ENCODE data around the gene FGF4. TPM values are rescaled to one million over a fixed set of nuclear protein-coding genes. Genes with fewer than 3 reads are reported as not detected.

FGF4 gene
- total RNA-seq, 2 donors from 2014 or later, result not detected

DNA sequence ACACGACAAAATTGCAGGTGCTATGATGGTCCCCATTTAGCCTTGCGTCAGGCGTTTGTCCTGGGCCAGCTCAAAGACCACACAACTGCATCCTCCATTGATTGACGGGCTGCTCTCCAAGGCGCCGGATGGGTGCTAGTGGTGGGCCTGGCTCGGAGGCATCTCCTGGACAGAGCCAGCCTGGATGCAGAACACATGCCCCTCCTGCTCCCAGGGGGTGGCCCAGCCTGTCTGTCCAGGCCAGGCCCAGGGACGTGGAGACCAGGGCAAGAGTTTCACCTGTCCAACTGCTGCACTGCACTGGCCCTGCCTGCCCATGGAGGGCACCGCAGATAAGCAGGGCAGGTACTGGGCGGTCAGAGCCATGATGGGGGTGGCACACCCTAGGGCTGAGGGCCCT is 47.9 kb downstream of the FGF4 start:
- TF ChIP-seq, protein P1, sequence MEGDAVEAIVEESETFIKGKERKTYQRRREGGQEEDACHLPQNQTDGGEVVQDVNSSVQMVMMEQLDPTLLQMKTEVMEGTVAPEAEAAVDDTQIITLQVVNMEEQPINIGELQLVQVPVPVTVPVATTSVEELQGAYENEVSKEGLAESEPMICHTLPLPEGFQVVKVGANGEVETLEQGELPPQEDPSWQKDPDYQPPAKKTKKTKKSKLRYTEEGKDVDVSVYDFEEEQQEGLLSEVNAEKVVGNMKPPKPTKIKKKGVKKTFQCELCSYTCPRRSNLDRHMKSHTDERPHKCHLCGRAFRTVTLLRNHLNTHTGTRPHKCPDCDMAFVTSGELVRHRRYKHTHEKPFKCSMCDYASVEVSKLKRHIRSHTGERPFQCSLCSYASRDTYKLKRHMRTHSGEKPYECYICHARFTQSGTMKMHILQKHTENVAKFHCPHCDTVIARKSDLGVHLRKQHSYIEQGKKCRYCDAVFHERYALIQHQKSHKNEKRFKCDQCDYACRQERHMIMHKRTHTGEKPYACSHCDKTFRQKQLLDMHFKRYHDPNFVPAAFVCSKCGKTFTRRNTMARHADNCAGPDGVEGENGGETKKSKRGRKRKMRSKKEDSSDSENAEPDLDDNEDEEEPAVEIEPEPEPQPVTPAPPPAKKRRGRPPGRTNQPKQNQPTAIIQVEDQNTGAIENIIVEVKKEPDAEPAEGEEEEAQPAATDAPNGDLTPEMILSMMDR (IDR thresholded peaks at IDR 0.05), result no peak
- ATAC-seq (ENCODE audit: insufficient number of reproducible peaks, low FRiP score, low read depth) (no peak), DNase-seq (ENCODE audit: low spot score) (no peak)
- Histone ChIP-seq H3K27ac (no peak overlapping the region), H3K4me1 (ENCODE audit: control insufficient read depth in 1 of 2, low read depth in 2 of 2) (no peaks in the 10 kb centered on the region), H3K9me3 (no peaks in the 10 kb centered on the region), H3K36me3 (no peaks in the 10 kb centered on the region), H3K4me3 (no peak overlapping the region), H3K27me3 (replicated peaks; ENCODE audit: insufficient read depth) (no peaks in the 10 kb centered on the region)

GRCh38 chr11:69726481-69726880 is 48.7 kb downstream of the FGF4 start:
- H3K4me3 ChIP-seq, result no peak overlapping the region
- H3K27ac ChIP-seq, result no peak overlapping the region
- DNase-seq (ENCODE audit: low spot score) (no peak), ATAC-seq (ENCODE audit: insufficient number of reproducible peaks, low FRiP score, low read depth) (no peak)
- H3K36me3 ChIP-seq, result no peaks in the 10 kb centered on the region
- no peaks in the 10 kb centered on the region for H3K9me3 ChIP-seq
- TF ChIP-seq, protein P1 (IDR thresholded peaks at IDR 0.05), result no peak
- H3K27me3 ChIP-seq (replicated peaks; ENCODE audit: insufficient read depth), result no peaks in the 10 kb centered on the region
- H3K4me1 ChIP-seq (ENCODE audit: control insufficient read depth in 1 of 2, low read depth in 2 of 2), result no peaks in the 10 kb centered on the region

DNA sequence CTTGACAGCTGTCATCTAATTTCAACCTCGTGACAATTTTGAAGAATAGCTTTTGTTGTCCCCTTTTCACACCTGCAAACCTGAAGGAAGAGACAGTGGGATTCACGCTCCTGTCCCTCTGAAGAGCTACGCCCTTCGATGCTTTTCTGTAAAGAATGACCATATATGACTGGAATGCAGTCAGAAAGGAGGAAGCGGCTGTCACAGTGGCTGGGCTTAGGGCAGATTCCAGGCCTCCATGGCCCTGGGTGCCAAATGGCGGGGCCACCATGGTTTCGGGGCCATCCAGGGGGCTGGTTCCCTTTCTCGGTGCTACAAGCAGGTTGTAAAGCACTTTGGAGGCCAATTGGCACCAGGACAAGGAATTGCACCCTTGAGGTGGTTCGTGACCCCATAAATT is 49.1 kb downstream of the FGF4 start:
- no peak for DNase-seq (ENCODE audit: low spot score)
- H3K4me1 ChIP-seq (ENCODE audit: control insufficient read depth in 1 of 2, low read depth in 2 of 2), result no peaks in the 10 kb centered on the region
- H3K36me3 ChIP-seq, result no peaks in the 10 kb centered on the region
- no peak overlapping the region for H3K27ac ChIP-seq
- ATAC-seq (ENCODE audit: insufficient number of reproducible peaks, low FRiP score, low read depth), result no peak
- no peak overlapping the region for H3K4me3 ChIP-seq
- H3K9me3 ChIP-seq, result no peaks in the 10 kb centered on the region
- H3K27me3 ChIP-seq (replicated peaks; ENCODE audit: insufficient read depth), result no peaks in the 10 kb centered on the region
- TF ChIP-seq, protein P1 (IDR thresholded peaks at IDR 0.05), result no peak

- H3K4me3 ChIP-seq, result no peak overlapping the region
- TF ChIP-seq, protein P1 (IDR thresholded peaks at IDR 0.05), result no peak
These were observed 53.4 kb downstream of the FGF4 start for GRCh38 chr11:69721745-69722144.

DNA sequence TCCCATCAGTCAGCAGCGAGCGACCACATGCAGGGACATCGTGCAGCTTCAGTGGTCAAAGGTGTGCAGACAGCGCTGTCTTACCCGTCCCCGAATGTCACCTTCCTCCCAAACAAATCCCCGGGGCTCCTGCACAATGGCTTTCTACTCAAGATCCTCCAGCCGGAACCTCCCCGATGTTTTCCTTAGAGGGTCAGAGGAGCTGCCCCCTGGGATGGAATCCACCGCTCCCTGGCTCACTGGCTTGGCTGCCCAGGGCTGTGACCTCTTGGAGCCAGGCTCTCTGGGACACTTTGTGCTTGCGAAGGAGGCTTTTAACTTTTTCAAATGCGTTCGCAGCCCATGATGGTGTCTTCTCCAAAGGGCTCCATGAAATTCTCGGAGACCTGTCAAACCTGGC is 54.0 kb downstream of the FGF4 start:
- Histone ChIP-seq H3K36me3 (no peaks in the 10 kb centered on the region), H3K4me1 (ENCODE audit: control insufficient read depth in 1 of 2, low read depth in 2 of 2) (no peaks in the 10 kb centered on the region), H3K27me3 (replicated peaks; ENCODE audit: insufficient read depth) (peaks cover 3% of the 10 kb centered on the region), H3K4me3 (no peak overlapping the region), H3K27ac (no peak overlapping the region), H3K9me3 (no peaks in the 10 kb centered on the region)
- no peak for ATAC-seq (ENCODE audit: insufficient number of reproducible peaks, low FRiP score, low read depth)
- DNase-seq (ENCODE audit: low spot score), result no peak
- TF ChIP-seq, protein P1 (IDR thresholded peaks at IDR 0.05), result no peak

More at GRCh38 chr11:69721745-69722144, 53.4 kb downstream of the FGF4 start:
- DNase-seq (ENCODE audit: low spot score) (no peak), ATAC-seq (ENCODE audit: insufficient number of reproducible peaks, low FRiP score, low read depth) (no peak)
- H3K9me3 ChIP-seq, result no peaks in the 10 kb centered on the region
- H3K27me3 ChIP-seq (replicated peaks; ENCODE audit: insufficient read depth), result peaks cover 3% of the 10 kb centered on the region
- H3K27ac ChIP-seq, result no peak overlapping the region
- H3K36me3 ChIP-seq, result no peaks in the 10 kb centered on the region
- no peaks in the 10 kb centered on the region for H3K4me1 ChIP-seq (ENCODE audit: control insufficient read depth in 1 of 2, low read depth in 2 of 2)

Other genes with a start within 250 kb of the FGF4 start
- gene CCND1, start 134.2 kb downstream of the FGF4 start, total RNA-seq, result 100 to 1,000 TPM; 109 to 142 TPM
- 10 to 100 TPM; 23.6 to 43.5 TPM for gene LTO1, start 100.0 kb downstream of the FGF4 start, total RNA-seq
- not detected for gene FGF19, start 71.3 kb downstream of the FGF4 start, total RNA-seq
- gene FGF3, start 44.1 kb upstream of the FGF4 start, total RNA-seq, result not detected

Measured in thoracic aorta (tissue), 2 donors.